MCF 10A (cell line): ENCODE results near the gene MAPK8IP2. TPM values are rescaled to one million over a fixed set of nuclear protein-coding genes. Genes with fewer than 3 reads are reported as not detected.

ENCODE experiments used
- BruUV-seq: library from RNA; stranded (reverse); fragments of 400-500 nt; replicated peaks from 2 replicates; lab custom pipeline; 2021; lab: Mats Ljungman, UMichigan
- CTCF ChIA-PET: fragments of 300-600 bp; sonication (Branson Sonifier 250); formaldehyde crosslinking; extraction: SDS; loops from one replicate; lab custom pipeline; 2021; ENCODE audit warnings: antibody characterized with exemption, inconsistent platforms; lab: Yijun Ruan, JAX
- POLR2A ChIA-PET: fragments of 300-600, 350-650 bp; sonication (Branson Sonifier 250); formaldehyde crosslinking; extraction: SDS; loops from one replicate; lab custom pipeline; 2020; ENCODE audit warnings: antibody characterized with exemption, inconsistent platforms; lab: Yijun Ruan, JAX
- DNase-seq: peaks from one replicate; pipeline ENCODE4 v3.0.0-alpha.2; 2018; ENCODE audit not compliant: unreplicated experiment
- H3K27ac Mint-ChIP-seq: one replicate; pipeline ENCODE4 v1.8.0; 2022; ENCODE audit warnings: mild to moderate bottlenecking, low read depth, mixed read lengths; ENCODE audit not compliant: unreplicated experiment
- H3K27me3 Mint-ChIP-seq: one replicate; pipeline ENCODE4 v1.8.0; 2022; ENCODE audit warnings: mixed read lengths; ENCODE audit not compliant: insufficient read depth, unreplicated experiment
- H3K36me3 Mint-ChIP-seq: one replicate; pipeline ENCODE4 v1.8.0; 2022; ENCODE audit warnings: mild to moderate bottlenecking, moderate library complexity, mixed read lengths; ENCODE audit not compliant: insufficient read depth, unreplicated experiment
- H3K4me1 Mint-ChIP-seq: one replicate; pipeline ENCODE4 v1.8.0; 2022; ENCODE audit warnings: mixed read lengths; ENCODE audit not compliant: insufficient read depth, unreplicated experiment
- H3K4me3 Mint-ChIP-seq: one replicate; pipeline ENCODE4 v1.8.0; 2022; ENCODE audit warnings: mild to moderate bottlenecking, moderate library complexity, mixed read lengths; ENCODE audit not compliant: unreplicated experiment
- H3K9me3 Mint-ChIP-seq: one replicate; pipeline ENCODE4 v1.8.0; 2022; ENCODE audit warnings: mixed read lengths; ENCODE audit not compliant: unreplicated experiment
- CTCF ChIP-seq: fragments of 200-600 bp; IDR thresholded peaks from one replicate; pipeline ENCODE4 v1.8.0; 2022; ENCODE audit warnings: antibody characterized with exemption, mild to moderate bottlenecking; ENCODE audit not compliant: unreplicated experiment
- intact Hi-C: fragments of 100-400 bp; cut with micrococcal nuclease; formaldehyde crosslinking; loops from 2 replicates; pipeline ENCODE4 v1.14.1; 2022
- total RNA-seq: library from RNA; stranded (reverse); gene quantifications from 2 replicates; pipeline ENCODE4 v1.2.3, GENCODE V29; 2022

MAPK8IP2 gene
- total RNA-seq, 1 experiment from 2014 or later = 1.2 TPM

DNA sequence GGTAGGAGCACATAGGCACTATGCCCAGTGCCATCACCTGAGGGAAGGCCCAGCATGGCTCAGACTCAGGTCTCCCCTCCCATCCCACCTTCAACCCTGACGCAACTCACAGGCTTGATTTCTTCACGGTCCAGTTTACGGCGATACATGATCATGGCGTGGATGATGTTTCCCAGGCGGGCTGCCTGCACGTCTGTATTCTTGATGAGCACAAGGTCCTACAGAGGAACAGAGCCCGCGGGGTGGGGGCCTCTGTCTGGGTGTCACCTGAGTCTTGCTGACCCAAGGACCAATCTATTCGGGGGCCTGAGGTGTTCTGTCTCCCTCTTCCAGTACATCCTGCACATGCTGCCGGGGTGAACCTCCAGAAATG is 26.2 kb upstream of the MAPK8IP2 start:
- Mint-ChIP-seq H3K4me3 (no peak overlapping the region), H3K36me3 (peaks cover 51% of the 10 kb centered on the region), H3K27me3 (no peaks in the 10 kb centered on the region), H3K9me3 (no peaks in the 10 kb centered on the region), H3K4me1 (no peaks in the 10 kb centered on the region), H3K27ac (no peak overlapping the region)
- CTCF ChIA-PET = interaction anchor here (0.8 to 2.2 kb wide), 4 partner anchors 11 to 117 kb away, joined by 3 to 13 read pairs (median 4); partner anchors contain the start of gene SYCE3
- POLR2A ChIA-PET = interaction anchor here (2.2 to 5.4 kb wide), 2 partner anchors 11 to 47 kb away, joined by 8 to 35 read pairs; partner anchors contain the start of gene SYCE3
- no TSS peak for BruUV-seq
- no peak for TF ChIP-seq CTCF
- intact Hi-C loops = no loop called here
- DNase-seq = no peak

DNA sequence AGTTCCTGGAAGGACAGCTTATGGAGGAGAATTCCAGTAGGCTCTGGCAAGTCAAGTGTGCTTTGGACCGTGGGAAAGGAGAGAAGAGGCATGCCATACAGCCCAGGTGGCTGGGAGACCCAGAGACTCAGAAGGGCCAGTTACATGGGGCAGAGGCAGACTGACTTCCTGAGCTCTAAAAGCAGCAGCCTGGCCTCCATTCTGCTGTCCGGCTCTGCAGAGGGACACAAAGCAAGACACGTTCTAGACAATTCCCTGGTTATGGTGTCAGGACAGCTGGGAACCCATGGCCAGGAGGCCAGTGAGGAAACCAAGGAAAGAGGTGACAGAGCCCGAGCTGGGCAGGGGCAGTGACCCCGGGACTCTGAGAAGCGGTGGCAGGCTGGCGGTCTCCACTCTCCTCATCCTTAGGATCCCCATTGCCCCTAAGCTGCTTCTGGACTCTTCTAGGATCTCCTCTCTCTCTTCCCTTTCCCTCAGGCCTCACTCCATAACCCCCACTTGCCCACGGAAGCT is 25.1 kb upstream of the MAPK8IP2 start:
- no peaks in the 10 kb centered on the region for H3K9me3 Mint-ChIP-seq
- TF ChIP-seq CTCF = no peak
- no peaks in the 10 kb centered on the region for H3K27me3 Mint-ChIP-seq
- peaks cover 45% of the 10 kb centered on the region for H3K36me3 Mint-ChIP-seq
- intact Hi-C loops = no loop called here
- ChIA-PET CTCF (interaction anchor here (1.1 to 2.2 kb wide), 2 partner anchors 46 to 116 kb away, joined by 4 to 13 read pairs; no protein-coding TSS in a partner anchor), POLR2A (interaction anchor here (0.6 to 5.4 kb wide), 5 partner anchors 9 to 68 kb away, joined by 3 to 35 read pairs (median 4); partner anchors contain the start of genes LMF2 and SYCE3)
- no peak overlapping the region for H3K4me3 Mint-ChIP-seq
- DNase-seq = no peak
- H3K27ac Mint-ChIP-seq = no peak overlapping the region
- no peaks in the 10 kb centered on the region for H3K4me1 Mint-ChIP-seq
- BruUV-seq = no TSS peak

- Mint-ChIP-seq H3K4me1 (no peaks in the 10 kb centered on the region), H3K9me3 (no peaks in the 10 kb centered on the region), H3K36me3 (peaks cover 39% of the 10 kb centered on the region), H3K27ac (no peak overlapping the region), H3K27me3 (no peaks in the 10 kb centered on the region), H3K4me3 (no peak overlapping the region)
- ChIA-PET POLR2A (interaction anchor here (2.2 to 5.4 kb wide), 2 partner anchors 12 to 45 kb away, joined by 8 to 35 read pairs; partner anchors contain the start of gene SYCE3), CTCF (interaction anchor here (0.6 to 2.2 kb wide), 2 partner anchors 45 to 111 kb away, joined by 3 to 13 read pairs; no protein-coding TSS in a partner anchor)
- DNase-seq = peak; percentile 62
- BruUV-seq = no TSS peak
- intact Hi-C loops = no loop called here
- peak; percentile 12 for TF ChIP-seq CTCF
These were observed 24.5 kb upstream of the MAPK8IP2 start for GRCh38 chr22:50576070-50576469.

DNA sequence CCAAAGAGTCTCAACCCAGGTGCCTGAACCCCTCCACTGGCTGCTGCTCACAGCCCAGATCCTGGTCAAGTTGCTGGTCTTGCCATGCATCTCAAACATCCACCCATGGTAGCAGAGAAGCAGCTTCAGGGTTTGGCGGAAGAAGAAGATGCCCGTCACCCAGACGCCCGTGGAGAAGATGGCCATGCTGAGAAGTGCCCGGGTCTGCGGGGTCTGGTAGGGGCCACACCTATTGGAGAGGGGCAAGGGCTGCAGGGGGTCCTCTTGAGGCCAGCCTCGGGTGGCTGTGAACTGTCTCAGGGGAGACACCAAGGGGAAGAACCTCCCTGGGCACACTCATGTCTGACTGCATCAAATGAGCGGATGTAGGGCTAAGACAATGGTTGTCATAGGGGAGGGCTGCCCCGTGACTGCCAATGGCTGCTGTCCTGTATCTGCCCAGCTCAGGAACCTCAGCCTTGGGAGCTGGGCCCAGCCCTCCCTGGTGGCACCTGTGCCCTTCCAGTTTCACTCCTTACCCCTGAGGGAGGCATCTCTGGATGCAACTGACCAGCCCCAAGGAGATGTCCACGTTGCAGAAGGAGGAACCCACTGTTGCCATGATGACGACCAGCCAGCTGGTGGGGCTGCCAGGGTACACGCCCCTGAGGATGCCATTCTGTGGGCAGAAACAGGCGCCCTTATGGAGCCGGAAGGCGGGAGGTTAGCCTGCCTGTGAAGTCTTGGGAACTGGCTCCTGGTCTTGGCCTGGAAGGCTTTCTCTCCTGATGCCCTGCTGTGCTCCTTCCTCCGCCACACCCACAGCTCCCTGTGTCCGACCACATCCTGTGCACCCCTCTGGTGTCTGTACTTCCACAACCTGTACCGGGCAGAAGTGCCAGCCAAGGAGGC is 23.5 kb upstream of the MAPK8IP2 start:
- intact Hi-C loops = no loop called here
- DNase-seq = no peak
- POLR2A ChIA-PET = interaction anchor here (0.6 to 5.4 kb wide), 2 partner anchors 13 to 283 kb away, joined by 3 to 35 read pairs; partner anchors contain the start of gene SYCE3
- Mint-ChIP-seq H3K4me3 (no peak overlapping the region), H3K4me1 (no peaks in the 10 kb centered on the region), H3K36me3 (peaks cover 35% of the 10 kb centered on the region), H3K27ac (no peak overlapping the region), H3K9me3 (no peaks in the 10 kb centered on the region), H3K27me3 (no peaks in the 10 kb centered on the region)
- no TSS peak for BruUV-seq
- TF ChIP-seq CTCF = no peak
- CTCF ChIA-PET = no interaction called here
